Esophagus muscularis mucosa (tissue), 3 donors: Measurements from ENCODE around the gene KCNJ9.

ENCODE experiments used
- POLR2AphosphoS5 ChIP-seq, 2 donors: sonication (generic); formaldehyde crosslinking; IDR thresholded peaks; one replicate each; pipeline ENCODE4 v1.6.1; 2017; ENCODE audit warnings: antibody characterized with exemption in 2 of 2
- TF ChIP-seq, protein P1 (sequence below), 3 experiments: fragments of 200-600 bp in 2 of 3; fragments of 450-650 bp in 1 of 3; sonication (generic) in 2 of 3; IDR thresholded peaks; one replicate each; pipeline ENCODE4 v1.5.1; 2017 to 2019; ENCODE audit warnings: antibody characterized with exemption in 3 of 3, mild to moderate bottlenecking in 2 of 3, moderate library complexity in 1 of 3

DNA sequence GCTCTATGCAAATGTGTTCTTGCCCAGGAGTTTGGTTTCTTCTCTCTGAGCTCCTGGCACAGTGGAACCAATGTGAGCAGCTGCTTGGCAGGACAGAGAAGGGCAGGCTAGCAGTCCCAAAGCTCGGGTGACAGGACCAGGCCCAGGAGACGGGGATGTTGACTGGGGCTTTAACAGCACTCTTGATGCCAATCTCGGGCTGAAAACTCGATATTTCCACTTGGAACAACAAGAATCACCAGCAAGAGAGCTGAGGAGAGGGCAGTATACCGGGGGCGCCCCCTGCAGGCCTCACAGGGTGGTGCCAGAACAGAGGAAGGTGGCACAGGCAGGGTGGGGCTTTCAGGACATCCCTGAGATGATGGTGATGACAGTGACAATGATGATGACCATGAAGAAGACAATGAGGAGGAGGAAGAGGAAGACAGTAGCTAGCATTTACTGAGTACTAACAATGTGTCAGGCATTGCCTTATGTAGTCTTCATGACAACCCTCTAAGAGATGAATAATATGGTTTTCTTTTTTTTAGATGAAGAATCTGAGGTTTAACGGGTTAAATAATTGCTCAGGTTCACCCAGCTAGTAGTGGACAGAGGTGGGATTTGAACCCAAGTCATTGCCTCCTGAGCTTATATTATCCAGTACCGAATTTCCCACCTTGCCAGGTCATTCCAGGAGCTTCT is 2.7 kb upstream of the KCNJ9 start:
- TF ChIP-seq, protein P1, sequence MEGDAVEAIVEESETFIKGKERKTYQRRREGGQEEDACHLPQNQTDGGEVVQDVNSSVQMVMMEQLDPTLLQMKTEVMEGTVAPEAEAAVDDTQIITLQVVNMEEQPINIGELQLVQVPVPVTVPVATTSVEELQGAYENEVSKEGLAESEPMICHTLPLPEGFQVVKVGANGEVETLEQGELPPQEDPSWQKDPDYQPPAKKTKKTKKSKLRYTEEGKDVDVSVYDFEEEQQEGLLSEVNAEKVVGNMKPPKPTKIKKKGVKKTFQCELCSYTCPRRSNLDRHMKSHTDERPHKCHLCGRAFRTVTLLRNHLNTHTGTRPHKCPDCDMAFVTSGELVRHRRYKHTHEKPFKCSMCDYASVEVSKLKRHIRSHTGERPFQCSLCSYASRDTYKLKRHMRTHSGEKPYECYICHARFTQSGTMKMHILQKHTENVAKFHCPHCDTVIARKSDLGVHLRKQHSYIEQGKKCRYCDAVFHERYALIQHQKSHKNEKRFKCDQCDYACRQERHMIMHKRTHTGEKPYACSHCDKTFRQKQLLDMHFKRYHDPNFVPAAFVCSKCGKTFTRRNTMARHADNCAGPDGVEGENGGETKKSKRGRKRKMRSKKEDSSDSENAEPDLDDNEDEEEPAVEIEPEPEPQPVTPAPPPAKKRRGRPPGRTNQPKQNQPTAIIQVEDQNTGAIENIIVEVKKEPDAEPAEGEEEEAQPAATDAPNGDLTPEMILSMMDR (IDR thresholded peaks at IDR 0.05): peak; percentile 40 to 55 (median 46)
- no peak for TF ChIP-seq POLR2AphosphoS5 (IDR thresholded peaks at IDR 0.05)
